Stomach (tissue), 9 donors: ENCODE results near the gene CLEC3A. TPM values are rescaled to one million over a fixed set of nuclear protein-coding genes. Genes with fewer than 3 reads are reported as not detected.

Source experiments
- DNase-seq, 2 donors: peaks; one replicate each; pipeline versions ENCODE4 v3.0.0 to v3.0.0-alpha.2; 2013 to 2019
- H3K27ac ChIP-seq, 5 donors: fragments of 200-600 bp in 4 of 5; sonication (generic) in 4 of 5; one replicate each; pipeline ENCODE4 v1.5.1; 2013 to 2019; ENCODE audit warnings: mild to moderate bottlenecking in 1 of 5, moderate library complexity in 1 of 5
- H3K27me3 ChIP-seq, 3 donors: fragments of 200-600 bp; sonication (generic); one replicate each; pipeline ENCODE4 v1.5.1; 2017 to 2019; ENCODE audit warnings: mixed run types in 1 of 3
- H3K36me3 ChIP-seq, 4 donors: fragments of 200-600 bp; sonication (generic); 1 replicate in 3 of 4; 2 replicates in 1 of 4; pipeline ENCODE4 v1.5.1; 2016 to 2019
- H3K4me1 ChIP-seq, 4 donors: fragments of 200-600 bp; sonication (generic); one replicate each; pipeline ENCODE4 v1.5.1; 2016 to 2019
- H3K4me3 ChIP-seq, 4 donors: fragments of 200-600 bp; sonication (generic) in 3 of 4; one replicate each; pipeline ENCODE4 v1.5.1; 2016 to 2019; ENCODE audit warnings: mild to moderate bottlenecking in 1 of 4
- H3K9me3 ChIP-seq, 4 donors: fragments of 200-600 bp; sonication (generic); one replicate each; pipeline ENCODE4 v1.5.1; 2016 to 2019
- CTCF ChIP-seq, 7 experiments: fragments of 450-650 bp in 4 of 7; fragments of 200-600 bp in 3 of 7; sonication (generic) in 3 of 7; IDR thresholded peaks; one replicate each; pipeline ENCODE4 v1.5.1; 2016 to 2019; ENCODE audit warnings: antibody characterized with exemption in 7 of 7, control low read depth in 2 of 7, mild to moderate bottlenecking in 1 of 7
- EP300 ChIP-seq: sonication (generic); formaldehyde crosslinking; IDR thresholded peaks from one replicate; pipeline ENCODE4 v1.6.1; 2017; ENCODE audit warnings: antibody characterized with exemption
- POLR2A ChIP-seq, 4 donors: fragments of 450-650 bp; IDR thresholded peaks; one replicate each; pipeline ENCODE4 v1.6.1; 2016; ENCODE audit warnings: antibody characterized with exemption in 4 of 4, control low read depth in 2 of 4, mild to moderate bottlenecking in 1 of 4, moderate library complexity in 1 of 4
- POLR2AphosphoS5 ChIP-seq, 3 donors: sonication (generic); formaldehyde crosslinking; IDR thresholded peaks; one replicate each; pipeline ENCODE4 v1.6.1; 2016; ENCODE audit warnings: antibody characterized with exemption in 3 of 3
- WGBS, 5 donors: extraction: QIAGEN DNeasy Blood & Tissue Kit in 3 of 5; methylation state at CpG; one replicate each; pipeline versions ENCODE4 v1.1.5 to v1.1.7; 2013 to 2018; 5-methylcytosine and 5-hydroxymethylcytosine counted together
- intact Hi-C: fragments of 100-400 bp; cut with DNase I; formaldehyde crosslinking; loops from one replicate; pipeline ENCODE4 v1.15.1; 2023; ENCODE audit warnings: low total_unique reads
- polyA plus RNA-seq, 3 donors: library from polyadenylated mRNA; stranded (reverse); fragments of 200-250 nt; gene quantifications; one replicate each; pipeline ENCODE4 v1.2.3, GENCODE V29; 2013
- total RNA-seq, 5 donors: library from RNA; depleted of rRNA; stranded (reverse); fragments of >200 nt; gene quantifications; one replicate each; pipeline versions ENCODE4 v1.1.0 to v1.2.3, GENCODE V29; 2014 to 2016
- donor health status: healthy with polysubstance abuse.
- donor health status: Bipolar disorder and iron deficiency.
- donor health status: healthy.

CLEC3A gene
- total and polyA plus RNA-seq, 8 donors = 0.08 to 0.87 TPM; not detected in 6

- TF ChIP-seq CTCF (IDR thresholded peaks at IDR 0.05) (no peak), EP300 (no peak), POLR2AphosphoS5 (IDR thresholded peaks at IDR 0.05) (no peak), POLR2A (IDR thresholded peaks at IDR 0.05) (no peak)
- no peak overlapping the region for H3K4me3 ChIP-seq
- 49 to 65% (median 53%) methylated on average over 2 of the region's 2 CpGs for WGBS, 5 donors
- H3K27me3 ChIP-seq = no peaks in the 10 kb centered on the region
- intact Hi-C loops = no loop called here
- H3K27ac ChIP-seq = no peak overlapping the region
- H3K9me3 ChIP-seq = no peaks in the 10 kb centered on the region
- DNase-seq = no peak
- H3K36me3 ChIP-seq = no peaks in the 10 kb centered on the region
- H3K4me1 ChIP-seq = no peaks in the 10 kb centered on the region
Observed at GRCh38 chr16:78034530-78034929, 12.2 kb downstream of the CLEC3A start.

GRCh38 chr16:78035012-78035411 is 12.7 kb downstream of the CLEC3A start:
- intact Hi-C loops = no loop called here
- WGBS, 5 donors = 39 to 69% (median 59%) methylated on average over 2 of the region's 2 CpGs
- no peak overlapping the region for H3K4me3 ChIP-seq
- H3K9me3 ChIP-seq = no peaks in the 10 kb centered on the region
- no peak for TF ChIP-seq POLR2AphosphoS5 (IDR thresholded peaks at IDR 0.05)
- TF ChIP-seq EP300 = no peak
- TF ChIP-seq POLR2A (IDR thresholded peaks at IDR 0.05) = no peak
- TF ChIP-seq CTCF (IDR thresholded peaks at IDR 0.05) = no peak
- no peaks in the 10 kb centered on the region for H3K36me3 ChIP-seq
- H3K4me1 ChIP-seq = no peaks in the 10 kb centered on the region
- H3K27me3 ChIP-seq = no peaks in the 10 kb centered on the region
- DNase-seq = no peak
- no peak overlapping the region for H3K27ac ChIP-seq

GRCh38 chr16:78040396-78040795 is 18.0 kb downstream of the CLEC3A start:
- Histone ChIP-seq H3K4me3 (no peak overlapping the region), H3K36me3 (no peaks in the 10 kb centered on the region), H3K27ac (no peak overlapping the region), H3K9me3 (no peaks in the 10 kb centered on the region), H3K27me3 (no peaks in the 10 kb centered on the region), H3K4me1 (no peaks in the 10 kb centered on the region)
- TF ChIP-seq POLR2A (IDR thresholded peaks at IDR 0.05) = no peak
- intact Hi-C loops = no loop called here
- DNase-seq = no peak

GRCh38 chr16:78045865-78046581 is 23.7 kb downstream of the CLEC3A start:
- Histone ChIP-seq H3K4me1 (peaks cover 0 to 6% (median 3%) of the 10 kb centered on the region in 4 donors), H3K27me3 (peaks cover 0 to 21% (median 6%) of the 10 kb centered on the region in 3 donors), H3K9me3 (no peaks in the 10 kb centered on the region), H3K4me3 (no peak overlapping the region), H3K36me3 (no peaks in the 10 kb centered on the region), H3K27ac (no peak overlapping the region)
- peak; percentile 70 to 95 for DNase-seq
- TF ChIP-seq EP300 = no peak
- TF ChIP-seq POLR2AphosphoS5 (IDR thresholded peaks at IDR 0.05) = peak in 2 of 3 donors; percentile 13 to 22
- WGBS, 5 donors = 12 to 31% (median 13%) methylated on average over 18 to 45 of the region's 45 CpGs
- intact Hi-C loops = no loop called here

GRCh38 chr16:78048319-78048718 is 26.0 kb downstream of the CLEC3A start:
- Histone ChIP-seq H3K9me3 (no peaks in the 10 kb centered on the region), H3K27me3 (peaks cover 0 to 21% (median 6%) of the 10 kb centered on the region in 3 donors), H3K36me3 (no peaks in the 10 kb centered on the region), H3K4me3 (no peak overlapping the region), H3K4me1 (peaks cover 0 to 6% (median 3%) of the 10 kb centered on the region in 4 donors), H3K27ac (no peak overlapping the region)
- DNase-seq = no peak
- WGBS, 5 donors = 86 to 90% (median 88%) methylated on average over 14 to 15 of the region's 15 CpGs
- intact Hi-C loops = no loop called here
- TF ChIP-seq POLR2A (IDR thresholded peaks at IDR 0.05) (no peak), CTCF (IDR thresholded peaks at IDR 0.05) (no peak), EP300 (no peak), POLR2AphosphoS5 (IDR thresholded peaks at IDR 0.05) (no peak)
